Measurements from ENCODE around the gene FGD3.

GRCh38 chr9:93024646-93024910 is 77.3 kb downstream of the FGD3 start:
- TF ChIP-seq CTCF (IDR thresholded peaks at IDR 0.05), result no peak
- no peak for TF ChIP-seq POLR2AphosphoS5 (IDR thresholded peaks at IDR 0.05)
- no peak for TF ChIP-seq POLR2A (IDR thresholded peaks at IDR 0.05)

All from upper lobe of left lung (tissue), 4 donors.